HT1080 (cell line): Measurements from ENCODE around the gene LSP1. TPM values are rescaled to one million over a fixed set of nuclear protein-coding genes. Genes with fewer than 3 reads are reported as not detected.
"Not testable (repeated sequence)": the region's sequence is repeated elsewhere in the genome, so short reads cannot be mapped to it uniquely, and the experiment has no call there.

Experiments used
- DNase-seq: peaks from one replicate; pipeline ENCODE4 v3.0.0-alpha.2; 2015; ENCODE audit warnings: low read depth
- small RNA-seq: library from RNA; depleted of rRNA; stranded (forward); fragments of <200 nt; gene quantifications from one replicate; pipeline ENCODE3, GENCODE V24; 2014
- total RNA-seq: library from RNA; depleted of rRNA; stranded (reverse); fragments of >200 nt; shearing (Covaris generic); gene quantifications from 2 replicates; pipeline ENCODE4 v1.2.3, GENCODE V29; 2014; rRNA removed

LSP1 gene
- total RNA-seq, 1 experiment from 2014 or later = 1.2 TPM

DNA sequence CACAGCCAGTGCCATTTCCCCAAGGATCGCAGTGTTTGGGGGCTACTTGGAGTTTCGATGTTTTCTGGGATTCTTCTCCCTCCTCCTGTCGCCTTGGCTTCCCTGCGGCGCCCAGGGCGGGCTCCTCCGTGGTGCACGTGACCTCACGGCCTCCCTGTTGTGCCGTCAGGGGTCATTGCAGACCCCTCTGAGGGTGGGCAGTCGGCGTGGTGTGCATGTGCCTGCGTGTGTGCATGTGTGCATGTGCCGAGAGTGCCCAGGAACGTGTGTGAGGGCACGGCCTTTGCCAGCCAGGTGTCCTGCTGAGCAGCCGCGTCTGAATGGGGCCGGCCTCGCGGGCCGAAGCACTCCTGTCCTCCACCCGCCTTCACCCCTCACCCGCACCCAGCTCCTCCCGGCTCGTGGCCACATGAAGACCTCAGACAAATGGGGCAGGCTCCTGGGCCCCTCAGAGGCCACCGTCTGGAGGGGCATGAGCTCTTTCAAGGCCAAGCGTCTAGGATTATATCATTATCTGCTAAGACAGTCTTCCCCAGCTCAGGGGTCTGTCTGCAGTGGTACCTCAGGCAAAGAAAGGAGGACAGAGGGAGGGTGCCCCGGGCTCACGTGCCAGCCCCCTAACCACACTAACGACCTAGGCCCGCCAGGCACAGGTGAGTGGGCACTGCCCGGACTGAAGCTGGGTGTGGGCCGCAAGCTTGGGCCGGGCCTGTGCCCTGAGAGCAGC lies 84.9 kb downstream of the LSP1 start:
- no peak for DNase-seq

DNA sequence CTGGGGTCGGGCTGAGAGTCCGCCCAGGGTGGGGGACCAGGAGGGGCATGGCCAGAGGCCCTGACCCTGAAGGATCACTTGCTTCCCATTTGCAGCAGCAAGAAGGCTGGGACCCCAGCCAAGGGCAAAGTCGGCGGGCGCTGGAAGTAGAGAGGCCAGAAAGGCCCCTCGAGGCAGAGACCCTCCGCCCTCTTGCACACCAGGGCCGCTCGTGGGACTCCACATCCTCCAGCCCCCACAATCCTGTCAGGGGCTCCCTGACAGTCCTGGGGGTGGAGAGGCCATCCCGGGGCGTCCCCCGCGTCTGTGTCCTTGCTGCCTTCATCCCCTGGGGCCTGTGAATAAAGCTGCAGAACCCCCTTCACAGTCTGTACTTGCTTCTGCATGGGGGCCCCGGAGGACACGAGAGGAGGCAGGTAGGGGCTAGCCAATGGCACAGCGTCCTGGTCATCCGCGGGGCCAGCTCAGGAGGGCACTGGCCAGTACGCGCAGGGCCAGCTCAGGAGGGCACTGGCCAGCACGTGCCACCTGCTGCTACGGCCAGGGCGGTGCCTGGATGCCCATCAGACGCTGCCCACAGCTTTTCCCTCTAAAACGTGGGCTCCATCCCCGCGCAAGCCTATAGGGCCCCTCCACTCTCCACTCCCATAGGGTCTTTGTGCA lies 85.6 kb downstream of the LSP1 start:
- no peak for DNase-seq

DNA sequence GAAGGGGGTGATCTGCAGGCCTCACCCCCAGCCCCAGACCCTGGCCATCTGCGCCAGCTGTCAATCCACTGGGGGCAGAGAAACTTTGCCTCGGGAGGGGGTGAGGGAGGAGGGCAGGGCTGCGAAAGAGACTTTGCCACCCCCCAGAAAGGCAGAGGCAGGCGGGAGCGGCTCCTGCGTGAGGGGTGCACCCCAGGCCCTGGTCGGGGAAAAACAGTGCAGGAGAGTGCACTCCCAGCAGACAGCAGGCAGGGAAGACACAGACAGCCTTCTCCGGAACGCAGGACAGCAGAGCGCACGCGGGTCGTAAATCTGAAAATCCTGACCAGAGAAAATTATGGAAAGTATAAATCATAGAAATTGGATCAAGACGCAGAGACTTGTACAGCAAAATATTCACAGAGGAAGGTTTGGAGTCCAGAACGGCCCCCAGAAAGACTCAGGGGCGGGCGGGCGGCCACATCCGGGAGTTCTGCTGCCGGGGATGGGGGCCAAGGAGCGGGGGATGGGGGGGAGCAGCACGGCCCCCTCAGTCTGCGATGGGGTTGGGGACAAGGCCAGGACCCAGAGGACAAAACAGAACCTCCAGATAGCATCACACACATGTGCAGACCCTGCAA lies 86.2 kb downstream of the LSP1 start:
- DNase-seq = no peak

DNA sequence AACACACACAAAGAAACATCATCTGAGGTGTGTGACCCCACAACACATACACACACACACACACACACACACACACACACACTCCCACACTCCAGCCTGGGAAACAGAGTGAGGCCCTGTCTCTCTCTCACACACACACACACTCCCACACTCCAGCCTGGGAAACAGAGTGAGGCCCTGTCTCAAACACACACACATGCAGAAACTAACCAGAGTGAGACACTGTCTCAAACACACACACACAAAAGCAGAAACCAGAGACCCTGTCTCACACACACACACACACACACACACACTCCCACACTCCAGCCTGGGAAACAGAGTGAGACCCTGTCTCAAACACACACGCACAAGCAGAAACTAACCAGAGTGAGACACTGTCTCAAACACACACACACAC lies 86.9 kb downstream of the LSP1 start:
- not testable (repeated sequence) for DNase-seq

Small RNA genes lying within 50 kb of the gene (small RNA-seq; reads per million reads assigned to genes)
- not detected for gene AC051649.1
- not detected for gene MIR4298

Other genes starting within 250 kb of the LSP1 start
- gene KRTAP5-3, start 244.6 kb upstream of the LSP1 start, total RNA-seq = not detected in 2 replicates
- gene KRTAP5-4, start 230.9 kb upstream of the LSP1 start, total RNA-seq = not detected in 2 replicates
- gene KRTAP5-5, start 223.3 kb upstream of the LSP1 start, total RNA-seq = not detected in 2 replicates
- not detected in 2 replicates for gene KRTAP5-6, start 155.9 kb upstream of the LSP1 start, total RNA-seq
- 0.47 and 0.58 TPM in 2 replicates for gene IFITM10, start 102.5 kb upstream of the LSP1 start, total RNA-seq
- gene CTSD, start 89.2 kb upstream of the LSP1 start, total RNA-seq = 178 and 212 TPM in 2 replicates
- not detected in 2 replicates for gene SYT8, start 18.1 kb upstream of the LSP1 start, total RNA-seq
- gene TNNI2, start 14.1 kb upstream of the LSP1 start, total RNA-seq = not detected in 2 replicates
- gene PRR33, start 38.8 kb downstream of the LSP1 start, total RNA-seq = not detected in 2 replicates
- gene TNNT3, start 66.6 kb downstream of the LSP1 start, total RNA-seq = not detected in 2 replicates
- gene MRPL23, start 94.2 kb downstream of the LSP1 start, total RNA-seq = 73.2 and 118 TPM in 2 replicates
- gene H19, start 144.8 kb downstream of the LSP1 start, total RNA-seq = 0.21 and 0.27 TPM in 2 replicates